HG03095 (cell line): ENCODE data around the gene DYRK1A.
"Not testable (repeated sequence)": the region's sequence is repeated elsewhere in the genome, so short reads cannot be mapped to it uniquely, and the experiment has no call there.

ENCODE experiments used
- ATAC-seq: cut with Tn5 transposase; IDR thresholded peaks from one replicate; pipeline ENCODE4 v1.9.1; 2021; ENCODE audit warnings: moderate library complexity; ENCODE audit not compliant: unreplicated experiment

The DYRK1A gene

GRCh38 chr21:37524944-37525343, 158.4 kb downstream of the DYRK1A start:
- ATAC-seq, result not testable (repeated sequence)

DNA sequence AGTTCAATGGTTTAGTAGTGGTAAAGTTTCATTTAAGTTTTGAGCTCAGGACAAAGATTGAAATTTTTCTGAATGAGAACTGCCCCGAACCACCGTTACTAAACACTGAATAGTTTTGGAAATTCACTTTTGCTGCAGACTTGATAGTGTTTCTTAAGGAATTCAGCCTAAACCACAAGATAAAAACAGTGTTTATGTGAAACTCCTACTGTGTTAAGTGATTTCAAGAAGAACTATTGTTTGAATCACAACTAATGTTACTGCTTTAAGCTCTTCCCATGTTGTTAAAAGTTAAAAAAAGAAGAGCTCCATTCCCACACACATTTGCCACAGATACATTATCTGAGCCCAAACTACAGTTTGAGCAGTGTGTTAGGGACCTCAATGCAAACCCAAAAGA, 159.2 kb downstream of the DYRK1A start:
- ATAC-seq, result no peak

- ATAC-seq, result no peak
Measured at GRCh38 chr21:37527103-37527502, 160.5 kb downstream of the DYRK1A start.

DNA sequence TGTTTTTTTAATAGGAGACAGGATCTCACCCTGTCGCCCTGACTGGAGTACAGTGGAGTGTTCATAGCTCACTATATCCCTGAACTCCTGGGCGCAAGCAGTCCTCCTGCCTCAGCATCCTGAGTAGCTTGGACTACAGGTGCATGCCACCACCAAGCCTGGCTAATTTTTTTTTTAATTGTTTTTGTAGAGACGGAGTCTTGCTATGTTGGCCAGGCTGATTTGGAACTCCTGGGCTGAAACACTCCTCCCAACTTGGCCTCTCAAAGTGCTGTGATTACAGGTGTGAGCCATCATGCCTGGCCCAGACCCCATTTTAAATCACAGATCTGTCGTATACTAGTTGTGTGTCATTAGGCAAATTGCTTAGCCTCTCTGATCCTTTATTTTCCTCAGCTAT, 161.1 kb downstream of the DYRK1A start:
- ATAC-seq, result no peak

DNA sequence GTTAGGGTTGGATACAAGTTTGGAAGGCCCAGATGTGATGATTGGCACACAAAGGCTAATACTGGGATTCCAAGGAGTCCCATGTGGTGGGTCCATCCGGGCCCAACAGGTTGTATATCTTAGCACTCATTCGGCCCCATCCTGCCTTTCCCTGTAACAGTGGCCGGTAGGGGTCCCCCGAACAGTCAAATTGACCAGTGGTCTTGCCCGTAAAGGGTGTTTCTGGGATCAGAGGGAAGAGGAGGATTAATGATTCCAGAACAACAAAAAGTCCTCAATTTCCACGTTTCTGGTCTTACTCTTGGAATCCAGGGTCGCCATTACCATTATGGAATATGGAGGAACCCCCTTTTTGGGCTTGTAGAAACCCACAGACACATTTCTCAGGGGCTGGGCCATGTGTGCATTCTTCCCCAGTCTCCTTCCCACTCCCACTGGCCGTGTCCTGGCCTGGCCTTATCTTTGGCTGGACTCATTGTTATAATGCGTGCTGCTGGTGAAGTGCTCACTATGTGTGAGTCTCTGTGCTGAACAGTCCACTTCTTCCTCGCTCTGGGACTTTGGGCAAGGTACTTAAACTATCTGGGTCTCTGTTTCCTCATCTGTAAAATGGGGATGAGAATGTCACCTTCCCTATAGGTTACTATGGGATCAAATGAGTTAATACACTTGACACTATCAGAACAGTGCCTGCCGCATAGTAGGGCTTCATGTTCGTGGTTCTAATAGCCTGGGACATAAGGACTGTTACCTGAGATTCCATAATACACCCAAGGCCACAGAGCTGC, 161.8 kb downstream of the DYRK1A start:
- ATAC-seq, result no peak

DNA sequence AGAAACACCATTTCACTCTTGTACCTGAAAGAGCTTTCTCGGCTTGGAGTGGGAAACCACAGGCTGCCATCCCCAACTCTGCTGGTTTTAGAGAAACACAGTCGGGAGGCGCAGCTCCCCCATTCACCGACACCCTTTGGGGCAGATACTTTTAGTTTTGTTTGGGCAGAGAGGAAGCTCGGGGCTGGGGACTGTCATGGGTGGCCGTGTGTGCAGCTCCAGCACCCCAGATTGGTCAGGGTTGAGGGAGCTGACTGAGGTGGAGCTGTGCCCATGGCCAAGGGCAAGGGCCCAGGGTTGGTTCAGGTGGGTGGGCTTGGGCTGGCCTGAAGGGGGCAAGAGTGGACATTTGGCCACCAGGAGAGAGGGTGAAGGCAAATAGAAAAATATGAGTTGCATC, 163.1 kb downstream of the DYRK1A start:
- no peak for ATAC-seq

DNA sequence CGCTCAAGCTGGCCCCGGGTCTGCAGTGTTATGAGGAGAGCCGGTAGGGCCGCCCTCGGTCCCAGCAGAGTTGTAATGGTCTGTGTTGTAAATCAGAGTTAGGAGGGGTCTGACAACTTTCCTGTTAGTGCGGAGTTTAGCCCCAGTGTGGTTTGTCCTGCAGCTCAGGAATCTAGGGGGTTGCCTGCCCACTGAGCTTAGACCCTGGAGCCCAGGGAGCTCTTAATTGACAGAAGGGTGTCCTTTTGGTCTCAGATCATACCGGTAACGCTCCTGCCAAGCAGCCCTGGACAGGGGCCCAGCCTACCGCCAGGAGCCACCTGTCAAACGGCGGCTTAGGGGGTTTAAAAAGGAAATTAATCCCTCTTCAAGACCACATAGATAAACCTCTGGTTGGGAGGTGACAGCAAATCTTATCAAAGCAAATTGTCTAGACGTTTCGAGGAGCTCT, 164.4 kb downstream of the DYRK1A start:
- ATAC-seq, result no peak

GRCh38 chr21:37531431-37531932, 164.9 kb downstream of the DYRK1A start:
- ATAC-seq, result no peak

GRCh38 chr21:37532868-37533780, 166.6 kb downstream of the DYRK1A start:
- ATAC-seq, result peak; percentile 73

GRCh38 chr21:37534431-37534830, 167.9 kb downstream of the DYRK1A start:
- ATAC-seq, result no peak

DNA sequence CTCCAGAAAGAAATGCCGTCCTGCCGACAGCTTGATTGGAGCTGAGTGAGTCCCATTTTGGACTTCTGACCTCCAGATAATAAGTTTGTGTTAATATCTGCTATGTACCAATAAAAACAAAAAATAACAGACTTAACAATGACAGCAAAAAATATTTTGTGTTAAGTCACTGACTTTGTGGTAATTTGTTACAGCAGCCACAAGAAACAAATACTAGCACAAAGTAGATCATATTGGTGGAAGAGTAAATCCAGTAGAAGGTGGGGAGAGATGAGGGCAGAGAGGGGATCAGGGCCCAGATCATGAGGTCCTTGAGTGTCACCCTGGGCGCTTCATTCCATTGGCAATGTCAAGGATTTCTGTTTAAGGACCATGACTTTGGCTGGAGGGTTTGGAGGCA, 168.6 kb downstream of the DYRK1A start:
- ATAC-seq, result no peak

DNA sequence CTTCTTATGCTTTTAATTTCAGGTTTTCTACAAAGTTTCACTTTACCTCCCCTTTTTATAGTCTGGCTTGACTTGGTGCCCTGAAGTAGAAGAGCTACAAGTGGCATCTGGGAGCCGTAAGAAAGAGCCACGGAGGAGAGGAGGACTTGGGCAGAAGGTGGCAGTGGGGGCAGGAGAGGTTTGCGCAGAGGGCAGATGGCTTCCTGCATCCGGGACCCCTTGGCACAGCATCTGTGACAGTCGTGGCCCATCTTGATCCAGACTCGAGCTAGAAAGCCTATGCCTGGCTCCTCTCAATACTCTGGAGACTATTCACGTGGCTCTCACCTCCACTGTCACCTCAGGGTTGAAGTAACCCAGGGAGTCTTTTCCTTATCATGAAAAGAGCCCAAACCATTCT, 169.1 kb downstream of the DYRK1A start:
- no peak for ATAC-seq

DNA sequence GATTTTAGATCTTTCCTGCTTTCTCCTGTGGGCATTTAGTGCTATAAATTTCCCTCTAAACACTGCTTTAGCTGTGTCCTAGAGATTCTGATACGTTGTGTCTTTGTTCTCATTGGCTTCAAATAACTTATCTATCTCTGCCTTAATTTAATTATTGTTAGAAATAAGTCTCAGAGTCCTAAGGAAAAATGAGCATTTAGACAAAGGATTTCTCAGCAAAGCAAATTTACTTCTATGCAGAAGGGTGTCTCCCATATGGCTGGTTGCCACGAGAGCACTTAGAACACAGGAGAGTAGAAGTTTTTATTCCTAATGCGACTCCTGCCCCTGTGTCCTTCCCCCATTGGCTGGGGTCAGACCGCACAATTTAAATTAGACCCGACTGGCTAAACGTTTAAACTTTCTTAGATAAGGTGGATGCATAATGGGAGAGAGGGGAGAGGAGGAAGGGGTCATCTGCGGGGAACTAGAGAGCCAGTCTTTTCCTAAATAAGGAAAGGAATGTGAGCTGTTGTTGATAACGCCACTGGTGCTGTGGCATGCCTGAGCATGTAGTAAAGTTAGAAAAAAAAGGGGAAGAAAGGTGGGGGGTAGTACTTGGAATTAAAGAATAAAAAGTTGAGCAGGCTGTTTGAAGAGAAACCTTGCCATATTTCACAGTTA, 170.2 kb downstream of the DYRK1A start:
- ATAC-seq, result no peak

DNA sequence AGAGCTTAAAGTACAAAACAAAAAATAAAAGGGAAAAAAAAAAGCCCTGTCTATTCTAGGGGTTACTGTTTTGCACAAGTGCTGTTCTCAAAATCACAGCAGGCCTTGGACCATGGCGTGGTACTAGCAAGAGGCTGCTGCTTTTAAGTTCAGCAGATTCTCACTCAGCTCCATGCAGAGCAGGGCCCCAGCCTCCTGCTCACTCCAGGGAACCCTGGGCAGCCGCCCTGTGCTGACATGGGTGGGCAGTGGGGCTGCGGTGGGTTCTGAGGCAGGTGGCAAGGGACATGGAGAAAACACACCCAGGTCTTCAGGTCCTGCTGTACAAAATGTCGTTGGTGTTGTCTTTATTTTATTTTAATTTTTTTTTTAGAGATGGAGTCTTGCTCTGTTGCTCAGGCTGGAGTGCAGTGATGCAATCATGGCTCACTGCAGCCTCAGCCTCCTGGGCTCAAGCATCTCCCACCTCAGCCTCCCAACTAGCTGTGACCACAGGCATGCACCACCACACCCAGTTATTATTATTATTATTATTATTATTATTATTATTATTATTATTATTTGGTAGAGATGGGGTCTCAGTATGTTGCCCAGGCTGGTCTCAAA, 170.9 kb downstream of the DYRK1A start:
- ATAC-seq, result no peak

DNA sequence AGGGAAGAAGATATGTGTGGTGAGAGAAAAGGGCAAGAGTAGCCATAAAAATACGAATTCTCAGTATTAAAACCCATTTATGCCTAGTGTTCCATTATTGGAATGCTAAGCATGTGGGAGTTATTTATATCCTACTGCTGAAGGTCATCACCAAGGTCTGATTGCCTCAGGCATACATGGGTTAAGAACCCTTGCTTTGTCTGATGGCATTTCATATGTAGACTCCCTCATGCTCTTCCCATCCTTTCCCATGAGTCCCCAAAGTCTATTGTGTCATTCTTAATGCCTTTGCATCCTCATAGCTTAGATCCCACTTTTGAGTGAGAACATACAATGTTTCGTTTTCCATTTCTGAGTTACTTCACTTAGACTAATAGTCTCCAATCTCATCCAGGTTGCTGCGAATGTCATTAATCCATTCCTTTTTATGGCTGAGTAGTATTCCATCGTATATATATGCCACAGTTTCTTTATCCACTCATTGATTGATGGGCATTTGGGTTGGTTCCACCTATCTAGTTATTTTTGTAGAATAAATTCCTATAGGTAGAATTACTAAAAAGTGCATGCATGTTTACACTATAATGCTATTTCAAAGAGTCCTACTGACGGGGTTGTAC, 172.5 kb downstream of the DYRK1A start:
- no peak for ATAC-seq

DNA sequence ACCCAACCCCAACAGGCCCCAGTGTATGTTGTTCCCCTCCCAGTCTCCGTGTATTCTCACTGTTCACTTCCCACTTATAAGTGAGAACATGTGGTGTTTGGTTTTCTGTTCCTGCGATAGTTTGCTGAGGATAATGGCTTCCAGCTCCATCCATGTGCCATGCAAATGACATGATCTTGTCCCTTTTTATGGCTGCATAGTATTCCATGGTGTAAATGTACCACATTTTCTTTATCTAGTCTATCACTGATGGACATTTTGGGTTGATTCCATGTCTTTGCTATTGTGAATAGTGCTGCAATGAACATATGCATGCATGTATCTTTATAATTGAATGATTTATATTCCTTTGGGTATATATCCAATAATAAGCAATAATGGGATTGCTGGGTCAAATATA, 174.6 kb downstream of the DYRK1A start:
- ATAC-seq, result not testable (repeated sequence)

GRCh38 chr21:37542512-37542911, 175.9 kb downstream of the DYRK1A start:
- no peak for ATAC-seq

DNA sequence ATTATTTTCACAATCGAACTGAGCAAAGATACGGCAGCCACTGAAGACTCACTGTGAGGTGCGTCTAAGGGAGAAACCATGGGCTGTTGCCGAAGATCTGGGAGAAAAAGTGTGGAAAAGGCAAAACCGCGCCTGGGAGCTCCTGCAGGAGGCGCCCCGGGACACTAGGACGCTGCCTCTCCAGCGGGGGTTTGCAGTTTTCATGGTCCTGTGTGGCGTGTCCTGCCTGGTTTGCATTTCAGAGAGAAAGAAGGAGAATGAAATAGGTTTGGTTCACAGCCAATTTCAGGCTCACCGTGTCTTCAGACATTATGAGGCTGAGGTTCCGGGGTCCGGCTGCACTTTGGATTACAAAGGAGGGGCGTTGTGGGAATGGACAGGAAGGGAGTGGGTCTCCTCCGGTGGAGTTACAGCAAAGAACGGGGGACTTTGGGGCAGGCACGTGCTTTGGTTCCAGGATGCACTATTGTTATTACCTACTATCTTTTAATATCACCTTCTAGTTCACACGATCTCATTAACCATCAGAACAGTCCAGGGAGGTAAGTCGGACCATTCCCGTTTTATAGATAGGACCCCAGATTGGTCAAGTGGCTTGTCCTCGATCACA, 179.8 kb downstream of the DYRK1A start:
- no peak for ATAC-seq

- no peak for ATAC-seq
Measured at GRCh38 chr21:37546949-37547614, 180.5 kb downstream of the DYRK1A start.
